ENCODE results near the gene FAM177B.

GRCh38 chr1:222798975-222799374 lies 62.0 kb downstream of the FAM177B start:
- TF ChIP-seq GABPA (IDR thresholded peaks at IDR 0.05 in 1 of 2, conservative IDR thresholded peaks at IDR 0.05 in 1 of 2): no peak
- TF ChIP-seq CTCF (IDR thresholded peaks at IDR 0.05; ENCODE audit: low read depth, low read length, missing input control): no peak
- no peak for TF ChIP-seq YY1 (IDR thresholded peaks at IDR 0.05)
- TF ChIP-seq EGR1 (IDR thresholded peaks at IDR 0.05; ENCODE audit: low read depth in 2 of 2): no peak

All from liver (tissue), 3 donors.